NCI-H526 treated with DMSO at 0.1 percent for 48 hours (cell line): ENCODE results near the gene CDH15.
"Not testable (repeated sequence)": the region's sequence is repeated elsewhere in the genome, so short reads cannot be mapped to it uniquely, and the experiment has no call there.

Experiments used
- DNase-seq: peaks from one replicate; lab custom pipeline; 2025; lab: John Stamatoyannopoulos, UW

The CDH15 gene

GRCh38 chr16:89233678-89234490 lies 62.3 kb downstream of the CDH15 start:
- DNase-seq: no peak

GRCh38 chr16:89237733-89238132 lies 66.2 kb downstream of the CDH15 start:
- no peak for DNase-seq

DNA sequence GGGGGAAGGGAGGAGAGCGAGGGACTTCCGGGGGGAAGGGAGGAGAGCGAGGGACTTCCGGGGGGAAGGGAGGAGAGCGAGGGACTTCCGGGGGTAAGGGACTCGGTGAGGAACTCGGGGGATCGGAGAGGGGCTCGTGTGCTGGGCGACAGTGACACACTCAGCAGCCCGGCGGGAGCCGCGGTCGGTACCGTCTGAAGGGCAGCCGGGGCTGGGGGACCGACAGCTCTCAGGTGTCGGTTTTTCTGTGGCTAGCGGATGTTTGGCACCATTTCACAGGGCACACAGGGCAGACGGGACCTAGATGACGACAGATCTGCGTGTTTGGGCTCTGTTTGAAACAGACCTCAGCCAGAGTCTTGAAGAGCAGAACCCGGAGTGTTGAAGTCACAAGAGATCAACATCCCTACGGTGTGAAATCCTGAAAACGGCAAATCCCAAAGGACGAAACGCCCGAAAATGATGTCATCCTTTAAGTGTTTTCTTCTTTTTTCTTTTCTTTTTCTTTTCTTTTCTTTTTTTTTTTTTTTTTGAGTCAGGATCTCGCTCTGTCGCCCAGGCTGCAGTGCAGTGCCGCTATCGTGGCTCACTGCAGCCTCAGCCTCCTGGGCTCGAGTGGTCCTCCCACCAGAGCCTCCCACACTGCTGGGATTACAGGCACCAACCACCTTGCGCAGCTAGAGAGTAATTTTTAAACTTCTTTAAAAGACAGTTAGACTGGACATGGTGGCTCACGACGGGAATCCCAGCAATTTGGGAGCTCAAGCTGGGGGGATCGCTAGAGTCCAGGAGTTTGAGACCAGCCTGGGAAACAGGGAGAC lies 69.8 kb downstream of the CDH15 start:
- DNase-seq: no peak

DNA sequence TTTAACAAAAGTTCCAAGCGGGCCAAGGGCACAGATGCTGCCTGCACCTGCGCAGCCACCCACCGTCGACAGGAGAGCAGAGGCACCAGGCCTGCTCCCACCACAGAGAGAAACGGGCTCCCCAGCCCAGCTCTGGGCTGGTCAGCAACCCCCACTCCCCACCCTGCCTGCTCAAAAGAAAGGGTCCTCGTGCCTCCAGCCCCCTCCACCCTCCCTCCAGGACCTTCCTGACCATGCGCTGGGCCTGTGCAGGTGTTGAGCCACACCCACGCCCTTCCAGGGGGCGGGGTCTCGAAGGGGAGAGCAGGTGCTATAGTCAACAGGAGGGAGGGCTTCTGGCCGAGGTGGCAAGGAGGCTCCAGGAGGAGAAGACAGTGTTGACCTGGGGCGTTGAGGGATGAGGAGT lies 71.2 kb downstream of the CDH15 start:
- DNase-seq: no peak

GRCh38 chr16:89243664-89244063 lies 72.1 kb downstream of the CDH15 start:
- no peak for DNase-seq

DNA sequence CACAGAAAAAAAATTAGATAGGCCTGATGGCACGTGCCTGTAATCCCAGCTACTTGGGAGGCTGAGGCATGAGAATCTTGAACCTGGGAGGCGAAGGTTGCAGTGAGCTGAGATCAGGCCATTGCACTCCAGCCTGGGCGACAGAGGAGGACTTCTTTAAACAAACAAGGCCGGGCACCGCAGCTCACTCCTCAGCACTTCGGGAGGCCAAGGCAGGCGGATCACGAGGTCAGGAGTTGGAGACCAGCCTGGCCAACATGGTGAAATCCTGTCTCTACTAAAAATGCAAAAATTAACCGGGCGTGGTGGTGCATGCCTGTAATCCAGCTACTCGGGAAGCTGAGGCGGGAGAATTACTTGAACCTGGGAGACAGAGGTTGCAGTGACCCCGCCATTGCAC lies 72.7 kb downstream of the CDH15 start:
- not testable (repeated sequence) for DNase-seq

GRCh38 chr16:89244754-89245153 lies 73.2 kb downstream of the CDH15 start:
- DNase-seq: no peak
